SK-N-MC (cell line): Measurements from ENCODE around the gene CHID1.

Source experiments
- DNase-seq: peaks from one replicate; pipeline ENCODE4 v3.0.0-alpha.2; 2011; ENCODE audit warnings: low read depth, low spot score
- H3K27ac ChIP-seq: fragments of 200-600 bp; sonication (generic); 2 replicates; pipeline ENCODE4 v1.5.1; 2016; ENCODE audit warnings: mixed run types
- H3K36me3 ChIP-seq: fragments of 200-600 bp; sonication (generic); 2 replicates; pipeline ENCODE4 v1.6.1; 2017; ENCODE audit warnings: antibody characterized with exemption, low read length, mixed read lengths; ENCODE audit not compliant: insufficient read depth
- H3K4me3 ChIP-seq: fragments of 200-600 bp; sonication (generic); 2 replicates; pipeline ENCODE4 v1.5.1; 2016
- H3K9ac ChIP-seq: fragments of 200-600 bp; sonication (generic); 2 replicates; pipeline ENCODE4 v1.8.0; 2017; ENCODE audit warnings: mixed run types, mixed read lengths; ENCODE audit not compliant: insufficient read length
- H3K9me3 ChIP-seq: fragments of 200-600 bp; sonication (generic); 2 replicates; pipeline ENCODE4 v1.6.1; 2017; ENCODE audit warnings: low read depth, mild to moderate bottlenecking, antibody characterized with exemption, low read length, moderate library complexity, mixed read lengths
- EZH2 ChIP-seq: fragments of 200-600 bp; sonication (generic); IDR thresholded peaks from one replicate; pipeline ENCODE4 v1.6.1; 2017; ENCODE audit warnings: antibody characterized with exemption
- FOXP2 ChIP-seq: optimal IDR thresholded peaks from 2 replicates; pipeline ENCODE3; 2011; ENCODE audit warnings: mild to moderate bottlenecking, moderate library complexity; ENCODE audit not compliant: insufficient read depth; ENCODE audit errors: extremely low read length, control extremely low read depth
- POLR2AphosphoS5 ChIP-seq: IDR thresholded peaks from 2 replicates; pipeline ENCODE4 v1.6.1; 2012; ENCODE audit warnings: mild to moderate bottlenecking, low read depth, low read length, borderline replicate concordance

Gene CHID1

GRCh38 chr11:875769-876301, 34.8 kb downstream of the CHID1 start:
- TF ChIP-seq POLR2AphosphoS5 (no peak), EZH2 (no peak), FOXP2 (no peak)
- no peak overlapping the region for H3K9ac ChIP-seq
- H3K9me3 ChIP-seq = no peaks in the 10 kb centered on the region
- H3K36me3 ChIP-seq = peaks cover 9% of the 10 kb centered on the region; the same call in 1 of the 2 replicates
- H3K4me3 ChIP-seq = no peak overlapping the region
- no peak overlapping the region for H3K27ac ChIP-seq
- DNase-seq = no peak

- H3K4me3 ChIP-seq = no peak overlapping the region
- H3K27ac ChIP-seq = no peak overlapping the region
- peaks cover 5% of the 10 kb centered on the region; the same call in 1 of the 2 replicates for H3K36me3 ChIP-seq
- no peak overlapping the region for H3K9ac ChIP-seq
- no peak for DNase-seq
- H3K9me3 ChIP-seq = no peaks in the 10 kb centered on the region
- TF ChIP-seq FOXP2 = no peak
- TF ChIP-seq EZH2 = no peak
- TF ChIP-seq POLR2AphosphoS5 = no peak
Observed at GRCh38 chr11:875203-875602, 35.4 kb downstream of the CHID1 start.

GRCh38 chr11:873706-874105, 36.9 kb downstream of the CHID1 start:
- Histone ChIP-seq H3K9ac (no peak overlapping the region), H3K27ac (no peak overlapping the region), H3K36me3 (peaks cover 3% of the 10 kb centered on the region; the same call in 1 of the 2 replicates), H3K4me3 (no peak overlapping the region), H3K9me3 (no peaks in the 10 kb centered on the region)
- TF ChIP-seq FOXP2 = no peak
- TF ChIP-seq POLR2AphosphoS5 = no peak
- no peak for DNase-seq

GRCh38 chr11:872799-873198, 37.8 kb downstream of the CHID1 start:
- no peak for DNase-seq
- H3K9ac ChIP-seq = no peak overlapping the region
- H3K4me3 ChIP-seq = no peak overlapping the region
- H3K36me3 ChIP-seq = peaks cover 3% of the 10 kb centered on the region; the same call in 1 of the 2 replicates
- TF ChIP-seq EZH2 = no peak
- no peak for TF ChIP-seq FOXP2
- TF ChIP-seq POLR2AphosphoS5 = no peak
- no peaks in the 10 kb centered on the region for H3K9me3 ChIP-seq
- no peak overlapping the region for H3K27ac ChIP-seq

GRCh38 chr11:871472-871871, 39.1 kb downstream of the CHID1 start:
- Histone ChIP-seq H3K36me3 (peaks cover 3% of the 10 kb centered on the region; the same call in 1 of the 2 replicates), H3K27ac (no peak overlapping the region), H3K9me3 (no peaks in the 10 kb centered on the region), H3K9ac (no peak overlapping the region), H3K4me3 (no peak overlapping the region)
- TF ChIP-seq POLR2AphosphoS5 = no peak; the same call in 1 of the 2 replicates
- no peak for TF ChIP-seq FOXP2
- no peak for TF ChIP-seq EZH2
- no peak for DNase-seq

- DNase-seq = no peak
- Histone ChIP-seq H3K9me3 (no peaks in the 10 kb centered on the region), H3K27ac (no peak overlapping the region), H3K9ac (no peak overlapping the region), H3K4me3 (no peak overlapping the region), H3K36me3 (peaks cover 3% of the 10 kb centered on the region; the same call in 1 of the 2 replicates)
- TF ChIP-seq FOXP2 = no peak
- TF ChIP-seq POLR2AphosphoS5 = no peak
- TF ChIP-seq EZH2 = no peak
Observed at GRCh38 chr11:870418-870817, 40.2 kb downstream of the CHID1 start.

- Histone ChIP-seq H3K9me3 (no peaks in the 10 kb centered on the region), H3K4me3 (no peak overlapping the region), H3K9ac (no peak overlapping the region), H3K27ac (no peak overlapping the region), H3K36me3 (peaks cover 3% of the 10 kb centered on the region; the same call in 1 of the 2 replicates)
- DNase-seq = no peak
- no peak for TF ChIP-seq POLR2AphosphoS5
- no peak for TF ChIP-seq EZH2
- no peak for TF ChIP-seq FOXP2
Observed at GRCh38 chr11:870127-870413, 40.5 kb downstream of the CHID1 start.

GRCh38 chr11:869399-870126, 41.0 kb downstream of the CHID1 start:
- Histone ChIP-seq H3K9me3 (no peaks in the 10 kb centered on the region), H3K9ac (no peak overlapping the region), H3K36me3 (peaks cover 2% of the 10 kb centered on the region; the same call in 1 of the 2 replicates), H3K4me3 (no peak overlapping the region), H3K27ac (no peak overlapping the region)
- TF ChIP-seq EZH2 = no peak
- no peak for TF ChIP-seq FOXP2
- TF ChIP-seq POLR2AphosphoS5 = no peak
- no peak for DNase-seq
